Breast epithelium (tissue), 3 donors: ENCODE results near the gene PALLD.

ENCODE experiments used
- CTCF ChIP-seq, 3 donors: fragments of 450-650 bp; IDR thresholded peaks; one replicate each; pipeline ENCODE4 v1.5.1; 2016 to 2017; ENCODE audit warnings: antibody characterized with exemption in 3 of 3, mild to moderate bottlenecking in 3 of 3, moderate library complexity in 3 of 3
- POLR2A ChIP-seq: fragments of 450-650 bp; IDR thresholded peaks from one replicate; pipeline ENCODE4 v1.6.1; 2016; ENCODE audit warnings: antibody characterized with exemption, mild to moderate bottlenecking, moderate library complexity
- POLR2AphosphoS5 ChIP-seq, 3 donors: sonication (generic); formaldehyde crosslinking; IDR thresholded peaks; one replicate each; pipeline ENCODE4 v1.6.1; 2017; ENCODE audit warnings: antibody characterized with exemption in 3 of 3

- TF ChIP-seq CTCF (IDR thresholded peaks at IDR 0.05) (no peak), POLR2A (no peak), POLR2AphosphoS5 (IDR thresholded peaks at IDR 0.05) (no peak)
Measured at GRCh38 chr4:168557658-168558057, 60.8 kb downstream of the PALLD start.
